Ectodermal cell (in vitro differentiated cells): Measurements from ENCODE around the gene MYO7A.

ENCODE experiments used
- H3K27ac ChIP-seq: 2 replicates; pipeline ENCODE4 v1.7.0; 2013; ENCODE audit warnings: mild to moderate bottlenecking, low read depth, low read length; ENCODE audit not compliant: insufficient read depth, poor library complexity, severe bottlenecking
- H3K27me3 ChIP-seq: 2 replicates; pipeline ENCODE4 v1.7.0; 2013; ENCODE audit warnings: mild to moderate bottlenecking, low read length; ENCODE audit not compliant: insufficient read depth, control insufficient read depth, poor library complexity, severe bottlenecking
- H3K36me3 ChIP-seq: one replicate; pipeline ENCODE4 v1.7.0; 2013; ENCODE audit warnings: low read length; ENCODE audit not compliant: control insufficient read depth, insufficient read depth
- H3K4me1 ChIP-seq: one replicate; pipeline ENCODE4 v1.7.0; 2013; ENCODE audit warnings: low read length; ENCODE audit not compliant: control insufficient read depth, insufficient read depth
- H3K4me3 ChIP-seq: 2 replicates; pipeline ENCODE4 v1.7.0; 2013; ENCODE audit warnings: low read depth, low read length, control low read depth; ENCODE audit not compliant: insufficient read depth
- H3K9me3 ChIP-seq: 2 replicates; pipeline ENCODE4 v1.7.0; 2013; ENCODE audit warnings: mild to moderate bottlenecking, low read length, moderate library complexity; ENCODE audit not compliant: control insufficient read depth
- WGBS, 2 experiments: methylation state at CpG; one replicate each; pipeline ENCODE4 v1.1.7; 2013; ENCODE audit warnings: missing lambda C conversion rate in 2 of 2; 5-methylcytosine and 5-hydroxymethylcytosine counted together

The MYO7A gene

GRCh38 chr11:77121096-77121640 lies 6.9 kb upstream of the MYO7A start:
- no peaks in the 10 kb centered on the region for H3K9me3 ChIP-seq
- H3K27ac ChIP-seq, result no peak overlapping the region
- no peaks in the 10 kb centered on the region for H3K4me1 ChIP-seq
- 93 to 97% methylated on average over 10 of the region's 10 CpGs for WGBS, 2 experiments
- no peaks in the 10 kb centered on the region for H3K27me3 ChIP-seq
- H3K4me3 ChIP-seq, result no peak overlapping the region
- no peaks in the 10 kb centered on the region for H3K36me3 ChIP-seq

GRCh38 chr11:77121876-77122575 lies 6.0 kb upstream of the MYO7A start:
- H3K4me3 ChIP-seq, result no peak overlapping the region
- H3K36me3 ChIP-seq, result no peaks in the 10 kb centered on the region
- no peaks in the 10 kb centered on the region for H3K27me3 ChIP-seq
- H3K4me1 ChIP-seq, result no peaks in the 10 kb centered on the region
- H3K27ac ChIP-seq, result no peak overlapping the region
- no peaks in the 10 kb centered on the region for H3K9me3 ChIP-seq
- 91% methylated on average over 8 of the region's 8 CpGs for WGBS, 2 experiments

- H3K4me1 ChIP-seq, result peaks cover 3% of the 10 kb centered on the region
- H3K9me3 ChIP-seq, result no peaks in the 10 kb centered on the region
- 92 to 94% methylated on average over 7 of the region's 7 CpGs for WGBS, 2 experiments
- no peak overlapping the region for H3K27ac ChIP-seq
- H3K36me3 ChIP-seq, result no peaks in the 10 kb centered on the region
- H3K4me3 ChIP-seq, result no peak overlapping the region
- no peaks in the 10 kb centered on the region for H3K27me3 ChIP-seq
These were observed 5.4 kb upstream of the MYO7A start for GRCh38 chr11:77122576-77123212.

GRCh38 chr11:77123591-77123990 lies 4.5 kb upstream of the MYO7A start:
- WGBS, 2 experiments, result 91 to 95% methylated on average over 8 of the region's 8 CpGs
- H3K36me3 ChIP-seq, result no peaks in the 10 kb centered on the region
- H3K27me3 ChIP-seq, result no peaks in the 10 kb centered on the region
- peaks cover 10% of the 10 kb centered on the region for H3K4me1 ChIP-seq
- no peaks in the 10 kb centered on the region for H3K9me3 ChIP-seq
- no peak overlapping the region for H3K27ac ChIP-seq
- no peak overlapping the region for H3K4me3 ChIP-seq

- H3K9me3 ChIP-seq, result no peaks in the 10 kb centered on the region
- WGBS, 2 experiments, result 93 to 96% methylated on average over 8 of the region's 8 CpGs
- peaks cover 10% of the 10 kb centered on the region for H3K4me1 ChIP-seq
- no peak overlapping the region for H3K27ac ChIP-seq
- no peaks in the 10 kb centered on the region for H3K27me3 ChIP-seq
- no peak overlapping the region for H3K4me3 ChIP-seq
- H3K36me3 ChIP-seq, result no peaks in the 10 kb centered on the region
These were observed 4.0 kb upstream of the MYO7A start for GRCh38 chr11:77124041-77124440.

- Histone ChIP-seq H3K4me3 (no peak overlapping the region), H3K27me3 (no peaks in the 10 kb centered on the region), H3K4me1 (peaks cover 10% of the 10 kb centered on the region), H3K27ac (no peak overlapping the region), H3K9me3 (no peaks in the 10 kb centered on the region), H3K36me3 (no peaks in the 10 kb centered on the region)
- 90 to 94% methylated on average over 6 of the region's 6 CpGs for WGBS, 2 experiments
These were observed 3.6 kb upstream of the MYO7A start for GRCh38 chr11:77124488-77124887.

- Histone ChIP-seq H3K4me3 (no peak overlapping the region), H3K27ac (no peak overlapping the region), H3K27me3 (no peaks in the 10 kb centered on the region), H3K4me1 (peaks cover 10% of the 10 kb centered on the region), H3K36me3 (no peaks in the 10 kb centered on the region), H3K9me3 (no peaks in the 10 kb centered on the region)
- WGBS, 2 experiments, result 84 to 92% methylated on average over 6 of the region's 6 CpGs
These were observed 2.9 kb upstream of the MYO7A start for GRCh38 chr11:77125191-77125590.

GRCh38 chr11:77125695-77126094 lies 2.4 kb upstream of the MYO7A start:
- Histone ChIP-seq H3K4me1 (peaks cover 10% of the 10 kb centered on the region), H3K27ac (no peak overlapping the region), H3K27me3 (no peaks in the 10 kb centered on the region), H3K36me3 (no peaks in the 10 kb centered on the region), H3K4me3 (no peak overlapping the region), H3K9me3 (no peaks in the 10 kb centered on the region)
- WGBS, 2 experiments, result 92 to 95% methylated on average over 4 of the region's 4 CpGs

- Histone ChIP-seq H3K36me3 (no peaks in the 10 kb centered on the region), H3K4me3 (no peak overlapping the region), H3K4me1 (peaks cover 10% of the 10 kb centered on the region), H3K9me3 (no peaks in the 10 kb centered on the region), H3K27ac (no peak overlapping the region), H3K27me3 (no peaks in the 10 kb centered on the region)
- 86 to 89% methylated on average over 17 of the region's 17 CpGs for WGBS, 2 experiments
These were observed 1.8 kb upstream of the MYO7A start for GRCh38 chr11:77126156-77126775.

- Histone ChIP-seq H3K9me3 (no peaks in the 10 kb centered on the region), H3K27ac (no peak overlapping the region)
- WGBS, 2 experiments, result 19 to 23% methylated on average over 10 of the region's 10 CpGs
These were observed 1.2 kb upstream of the MYO7A start for GRCh38 chr11:77126861-77127234.

More at GRCh38 chr11:77126861-77127234, 1.2 kb upstream of the MYO7A start:
- Histone ChIP-seq H3K27me3 (no peaks in the 10 kb centered on the region), H3K4me3 (peak overlapping the region; percentile 36), H3K36me3 (no peaks in the 10 kb centered on the region), H3K4me1 (peaks cover 10% of the 10 kb centered on the region)
